ENCODE data around the gene TCF7L2. TPM values are rescaled to one million over a fixed set of nuclear protein-coding genes. Genes with fewer than 3 reads are reported as not detected.

Gene TCF7L2
- total RNA-seq, 1 experiment from 2014 or later = 14.8 TPM

- peaks cover 57% of the 10 kb centered on the region for H3K4me1 ChIP-seq (replicated peaks; ENCODE audit: insufficient read depth)
- no TSS peak for BruUV-seq (replicated peaks)
- no peaks in the 10 kb centered on the region for H3K9me2 ChIP-seq (ENCODE audit: insufficient read depth)
- ChIA-PET CTCF (no interaction called here), POLR2A (ENCODE audit: unreplicated experiment) (no interaction called here)
- H3K79me2 ChIP-seq (ENCODE audit: low read depth) = peaks cover 23% of the 10 kb centered on the region
- intact Hi-C loops (cut with micrococcal nuclease; ENCODE audit: unreplicated experiment) = no loop called here
- H3K9me3 ChIP-seq (ENCODE audit: insufficient read depth, low read depth) = no peaks in the 10 kb centered on the region
- H4K20me1 ChIP-seq (ENCODE audit: insufficient read depth) = no peaks in the 10 kb centered on the region
- H2AFZ ChIP-seq = no peak overlapping the region
- no peak overlapping the region for H3K4me3 ChIP-seq
- peaks cover 50% of the 10 kb centered on the region for H3F3A ChIP-seq (ENCODE audit: insufficient read depth, low read depth)
- H3K27ac ChIP-seq = no peak overlapping the region
- no peaks in the 10 kb centered on the region for H3K27me3 ChIP-seq (ENCODE audit: insufficient read depth, low read depth)
- H3K4me2 ChIP-seq = no peak overlapping the region
- TF ChIP-seq EZH2 (IDR thresholded peaks at IDR 0.05; ENCODE audit: low read depth) = no peak
- no peak for TF ChIP-seq CTCF (conservative IDR thresholded peaks at IDR 0.05)
- DNase-seq = no peak
- no peaks in the 10 kb centered on the region for H3K36me3 ChIP-seq (ENCODE audit: low read depth)
Measured at GRCh38 chr10:113089551-113089950, 139.5 kb downstream of the TCF7L2 start.

- Histone ChIP-seq H3K4me1 (replicated peaks; ENCODE audit: insufficient read depth) (peaks cover 56% of the 10 kb centered on the region), H3K79me2 (ENCODE audit: low read depth) (peaks cover 28% of the 10 kb centered on the region), H3K9me3 (ENCODE audit: insufficient read depth, low read depth) (no peaks in the 10 kb centered on the region), H3K27ac (no peak overlapping the region), H3K4me3 (no peak overlapping the region), H3K27me3 (ENCODE audit: insufficient read depth, low read depth) (no peaks in the 10 kb centered on the region), H3K36me3 (ENCODE audit: low read depth) (no peaks in the 10 kb centered on the region), H3K4me2 (no peak overlapping the region), H4K20me1 (ENCODE audit: insufficient read depth) (no peaks in the 10 kb centered on the region), H3F3A (ENCODE audit: insufficient read depth, low read depth) (peaks cover 44% of the 10 kb centered on the region), H2AFZ (no peak overlapping the region), H3K9me2 (ENCODE audit: insufficient read depth) (no peaks in the 10 kb centered on the region)
- ChIA-PET CTCF (no interaction called here), POLR2A (ENCODE audit: unreplicated experiment) (no interaction called here)
- intact Hi-C loops (cut with micrococcal nuclease; ENCODE audit: unreplicated experiment) = no loop called here
- DNase-seq = no peak
- no TSS peak for BruUV-seq (replicated peaks)
- TF ChIP-seq EZH2 (IDR thresholded peaks at IDR 0.05; ENCODE audit: low read depth) (no peak), CTCF (conservative IDR thresholded peaks at IDR 0.05) (no peak)
Measured at GRCh38 chr10:113091920-113092319, 141.9 kb downstream of the TCF7L2 start.

GRCh38 chr10:113093188-113094113, 143.4 kb downstream of the TCF7L2 start:
- H3K79me2 ChIP-seq (ENCODE audit: low read depth) = peaks cover 22% of the 10 kb centered on the region
- H3K27me3 ChIP-seq (ENCODE audit: insufficient read depth, low read depth) = no peaks in the 10 kb centered on the region
- intact Hi-C loops (cut with micrococcal nuclease; ENCODE audit: unreplicated experiment) = no loop called here
- no peaks in the 10 kb centered on the region for H3K36me3 ChIP-seq (ENCODE audit: low read depth)
- no peak overlapping the region for H2AFZ ChIP-seq
- peak overlapping the region; percentile 47; the same call in 1 of the 2 replicates for H3K4me3 ChIP-seq
- H3K27ac ChIP-seq = peak overlapping the region; percentile 98
- ChIA-PET POLR2A (ENCODE audit: unreplicated experiment) (no interaction called here), CTCF (no interaction called here)
- TF ChIP-seq CTCF (conservative IDR thresholded peaks at IDR 0.05) (no peak), EZH2 (IDR thresholded peaks at IDR 0.05; ENCODE audit: low read depth) (no peak)
- H3K4me2 ChIP-seq = peak overlapping the region; percentile 79
- BruUV-seq (replicated peaks) = no TSS peak
- peaks cover 44% of the 10 kb centered on the region for H3K4me1 ChIP-seq (replicated peaks; ENCODE audit: insufficient read depth)
- no peaks in the 10 kb centered on the region for H4K20me1 ChIP-seq (ENCODE audit: insufficient read depth)
- no peaks in the 10 kb centered on the region for H3K9me3 ChIP-seq (ENCODE audit: insufficient read depth, low read depth)
- peaks cover 33% of the 10 kb centered on the region for H3F3A ChIP-seq (ENCODE audit: insufficient read depth, low read depth)
- DNase-seq = peak in 1 of 2 experiments; percentile 91
- no peaks in the 10 kb centered on the region for H3K9me2 ChIP-seq (ENCODE audit: insufficient read depth)
